Activated naive CD4-positive, alpha-beta T cell treated with anti-CD3 and anti-CD28 coated beads for 36 hours (primary cell): Measurements from ENCODE around the gene STIP1. TPM values are rescaled to one million over a fixed set of nuclear protein-coding genes. Genes with fewer than 3 reads are reported as not detected.

Experiments
- CTCF ChIA-PET: fragments of 350-600 bp; sonication (Branson Sonifier 250); formaldehyde crosslinking; loops from one replicate; lab custom pipeline; 2021; ENCODE audit warnings: antibody characterized with exemption; lab: Charles Lee
- DNase-seq: peaks from one replicate; pipeline ENCODE4 v3.0.0-alpha.2; 2020
- H3K27ac Mint-ChIP-seq: one replicate; pipeline ENCODE4 v1.8.0; 2021; ENCODE audit warnings: mild to moderate bottlenecking, mixed read lengths
- H3K27me3 Mint-ChIP-seq: one replicate; pipeline ENCODE4 v1.8.0; 2021; ENCODE audit warnings: low read depth, mixed read lengths
- H3K36me3 Mint-ChIP-seq: one replicate; pipeline ENCODE4 v1.8.0; 2021; ENCODE audit warnings: low read depth, mixed read lengths
- H3K4me1 Mint-ChIP-seq: one replicate; pipeline ENCODE4 v1.8.0; 2021; ENCODE audit warnings: low read depth, mixed read lengths
- H3K4me3 Mint-ChIP-seq: one replicate; pipeline ENCODE4 v1.8.0; 2021; ENCODE audit warnings: mild to moderate bottlenecking, moderate library complexity, mixed read lengths
- H3K9me3 Mint-ChIP-seq: one replicate; pipeline ENCODE4 v1.8.0; 2021; ENCODE audit warnings: mixed read lengths
- intact Hi-C: fragments of 100-400 bp; cut with micrococcal nuclease; formaldehyde crosslinking; loops from one replicate; pipeline ENCODE4 v1.15.1; 2023
- total RNA-seq, 2 experiments: library from RNA; stranded (reverse); gene quantifications; one replicate each; pipeline ENCODE4 v1.2.3, GENCODE V29; 2021

STIP1 gene
- total RNA-seq, result 100 to 1,000 TPM; 264 to 272 TPM

- peaks cover 12% of the 10 kb centered on the region for H3K36me3 Mint-ChIP-seq
- H3K27ac Mint-ChIP-seq, result peak within 1 kb of the TSS; percentile 94
- peaks cover 53% of the 10 kb centered on the region for H3K4me1 Mint-ChIP-seq
- peak; percentile 99 for DNase-seq
- intact Hi-C loops, result loop anchor here (1.0 to 5.0 kb wide), 11 partner anchors 19 to 591 kb away; partner anchors contain the start of genes COX8A, ESRRA, FKBP2 and MACROD1
- H3K9me3 Mint-ChIP-seq, result no peaks in the 10 kb centered on the region
- CTCF ChIA-PET, result interaction anchor here (1.0 to 4.7 kb wide), 4 partner anchors 19 to 118 kb away, joined by 3 to 25 read pairs (median 4); partner anchors contain the start of gene FERMT3
- H3K4me3 Mint-ChIP-seq, result no peak within 1 kb of the TSS
- no peaks in the 10 kb centered on the region for H3K27me3 Mint-ChIP-seq
Observed at GRCh38 chr11:64185693-64186491, at the start of gene STIP1. Gene STIP1, plus strand, starts transcription at chr11:64186171. Its CDS starts 91 bp downstream, at chr11:64186262.

- no peaks in the 10 kb centered on the region for H3K9me3 Mint-ChIP-seq
- no peaks in the 10 kb centered on the region for H3K36me3 Mint-ChIP-seq
- H3K27ac Mint-ChIP-seq, result no peak overlapping the region
- H3K4me3 Mint-ChIP-seq, result no peak overlapping the region
- H3K4me1 Mint-ChIP-seq, result no peaks in the 10 kb centered on the region
- H3K27me3 Mint-ChIP-seq, result no peaks in the 10 kb centered on the region
- CTCF ChIA-PET, result interaction anchor here (1.0 kb wide), 1 partner anchor 13 kb away, joined by 5 read pairs; no protein-coding TSS in a partner anchor
- intact Hi-C loops, result no loop called here
- DNase-seq, result no peak
Observed at GRCh38 chr11:64136765-64137441, 49.1 kb upstream of the STIP1 start.

GRCh38 chr11:64138398-64138797 lies 47.6 kb upstream of the STIP1 start:
- Mint-ChIP-seq H3K9me3 (no peaks in the 10 kb centered on the region), H3K4me1 (peaks cover under 1% of the 10 kb centered on the region), H3K4me3 (no peak overlapping the region), H3K27me3 (no peaks in the 10 kb centered on the region), H3K36me3 (no peaks in the 10 kb centered on the region), H3K27ac (no peak overlapping the region)
- CTCF ChIA-PET, result interaction anchor here (0.7 to 0.9 kb wide), 2 partner anchors 9 to 138 kb away, joined by 3 to 5 read pairs; no protein-coding TSS in a partner anchor
- intact Hi-C loops, result no loop called here
- no peak for DNase-seq

- H3K4me3 Mint-ChIP-seq, result no peak overlapping the region
- no peak for DNase-seq
- no peak overlapping the region for H3K27ac Mint-ChIP-seq
- H3K9me3 Mint-ChIP-seq, result no peaks in the 10 kb centered on the region
- intact Hi-C loops, result no loop called here
- no peaks in the 10 kb centered on the region for H3K27me3 Mint-ChIP-seq
- no peaks in the 10 kb centered on the region for H3K36me3 Mint-ChIP-seq
- H3K4me1 Mint-ChIP-seq, result peaks cover 7% of the 10 kb centered on the region
- CTCF ChIA-PET, result no interaction called here
Observed at GRCh38 chr11:64139049-64139448, 46.9 kb upstream of the STIP1 start.

- DNase-seq, result no peak
- H3K36me3 Mint-ChIP-seq, result no peaks in the 10 kb centered on the region
- CTCF ChIA-PET, result interaction anchor here (2.5 kb wide), 1 partner anchor 10 kb away, joined by 6 read pairs; no protein-coding TSS in a partner anchor
- H3K9me3 Mint-ChIP-seq, result no peaks in the 10 kb centered on the region
- H3K4me1 Mint-ChIP-seq, result peaks cover 9% of the 10 kb centered on the region
- no peak overlapping the region for H3K4me3 Mint-ChIP-seq
- H3K27ac Mint-ChIP-seq, result no peak overlapping the region
- H3K27me3 Mint-ChIP-seq, result no peaks in the 10 kb centered on the region
- intact Hi-C loops, result no loop called here
Observed at GRCh38 chr11:64140082-64140481, 45.9 kb upstream of the STIP1 start.

GRCh38 chr11:64141081-64141783 lies 44.7 kb upstream of the STIP1 start:
- Mint-ChIP-seq H3K4me3 (no peak overlapping the region), H3K27ac (no peak overlapping the region), H3K4me1 (peaks cover 9% of the 10 kb centered on the region), H3K27me3 (no peaks in the 10 kb centered on the region), H3K9me3 (no peaks in the 10 kb centered on the region), H3K36me3 (no peaks in the 10 kb centered on the region)
- intact Hi-C loops, result no loop called here
- CTCF ChIA-PET, result interaction anchor here (2.5 kb wide), 1 partner anchor 9 kb away, joined by 6 read pairs; no protein-coding TSS in a partner anchor
- DNase-seq, result no peak

GRCh38 chr11:64144587-64145472 lies 41.1 kb upstream of the STIP1 start:
- Mint-ChIP-seq H3K4me1 (peaks cover 9% of the 10 kb centered on the region), H3K27me3 (no peaks in the 10 kb centered on the region), H3K4me3 (no peak overlapping the region), H3K9me3 (no peaks in the 10 kb centered on the region), H3K27ac (no peak overlapping the region), H3K36me3 (peaks cover under 1% of the 10 kb centered on the region)
- intact Hi-C loops, result no loop called here
- no peak for DNase-seq
- CTCF ChIA-PET, result interaction anchor here (0.6 to 1.2 kb wide), 4 partner anchors 10 to 402 kb away, joined by 3 to 5 read pairs (median 4); no protein-coding TSS in a partner anchor

GRCh38 chr11:64146036-64146955 lies 39.7 kb upstream of the STIP1 start:
- H3K4me1 Mint-ChIP-seq, result peaks cover 9% of the 10 kb centered on the region
- no peaks in the 10 kb centered on the region for H3K27me3 Mint-ChIP-seq
- H3K27ac Mint-ChIP-seq, result no peak overlapping the region
- H3K9me3 Mint-ChIP-seq, result no peaks in the 10 kb centered on the region
- H3K4me3 Mint-ChIP-seq, result no peak overlapping the region
- CTCF ChIA-PET, result interaction anchor here (1.2 to 7.8 kb wide), 4 partner anchors 8 to 146 kb away, joined by 3 to 96 read pairs (median 5); no protein-coding TSS in a partner anchor
- intact Hi-C loops, result no loop called here
- DNase-seq, result peak; percentile 75
- H3K36me3 Mint-ChIP-seq, result peaks cover 3% of the 10 kb centered on the region

- H3K27ac Mint-ChIP-seq, result no peak overlapping the region
- DNase-seq, result peak; percentile 75
- CTCF ChIA-PET, result interaction anchor here (1.0 to 7.8 kb wide), 6 partner anchors 16 to 314 kb away, joined by 3 to 96 read pairs (median 5); no protein-coding TSS in a partner anchor
- no peaks in the 10 kb centered on the region for H3K9me3 Mint-ChIP-seq
- H3K27me3 Mint-ChIP-seq, result no peaks in the 10 kb centered on the region
- H3K36me3 Mint-ChIP-seq, result peaks cover 3% of the 10 kb centered on the region
- intact Hi-C loops, result loop anchor here (1.0 kb wide), 3 partner anchors 148 to 380 kb away; partner anchors contain the start of gene ZFTA
- peaks cover 11% of the 10 kb centered on the region for H3K4me1 Mint-ChIP-seq
- no peak overlapping the region for H3K4me3 Mint-ChIP-seq
Observed at GRCh38 chr11:64148226-64148916, 37.6 kb upstream of the STIP1 start.
